GM18517 (cell line): ENCODE measurements around the gene KHK.
A peak's percentile ranks its signal among the peaks of the same experiment; 100 is the strongest.
"Not testable (repeated sequence)": the region's sequence is repeated elsewhere in the genome, so short reads cannot be mapped to it uniquely, and the experiment has no call there.

ENCODE experiments used
- ATAC-seq: cut with Tn5 transposase; IDR thresholded peaks from one replicate; pipeline ENCODE4 v1.9.1; 2021; ENCODE audit warnings: mild to moderate bottlenecking, moderate library complexity; ENCODE audit not compliant: unreplicated experiment

Gene KHK

GRCh38 chr2:27059141-27059820 is 27.3 kb upstream of the KHK start:
- no peak for ATAC-seq

GRCh38 chr2:27060323-27060722 is 26.2 kb upstream of the KHK start:
- ATAC-seq, result no peak

GRCh38 chr2:27065128-27065527 is 21.4 kb upstream of the KHK start:
- no peak for ATAC-seq

GRCh38 chr2:27067385-27067784 is 19.2 kb upstream of the KHK start:
- ATAC-seq, result no peak

- no peak for ATAC-seq
These were observed 17.1 kb upstream of the KHK start for GRCh38 chr2:27069436-27069835.

- no peak for ATAC-seq
These were observed 16.5 kb upstream of the KHK start for GRCh38 chr2:27069961-27070618.

GRCh38 chr2:27070653-27071276 is 15.8 kb upstream of the KHK start:
- ATAC-seq, result no peak

GRCh38 chr2:27071277-27071989 is 15.1 kb upstream of the KHK start, which contains the start of gene OST4:
OST4 (minus strand) TSS chr2:27071654.
- peak; percentile 79 for ATAC-seq

GRCh38 chr2:27071990-27072830 is 14.4 kb upstream of the KHK start:
- ATAC-seq, result peak; percentile 28

- ATAC-seq, result no peak
These were observed 13.7 kb upstream of the KHK start for GRCh38 chr2:27072920-27073319.

- ATAC-seq, result no peak
These were observed 12.8 kb upstream of the KHK start for GRCh38 chr2:27073782-27074181.

GRCh38 chr2:27074738-27075565 is 11.6 kb upstream of the KHK start:
- ATAC-seq, result no peak

GRCh38 chr2:27075566-27075871 is 11.1 kb upstream of the KHK start:
- ATAC-seq, result not testable (repeated sequence)

- ATAC-seq, result no peak
These were observed 10.2 kb upstream of the KHK start for GRCh38 chr2:27076323-27076722.

- no peak for ATAC-seq
These were observed 9.3 kb upstream of the KHK start for GRCh38 chr2:27077231-27077630.

GRCh38 chr2:27078267-27079194 is 8.0 kb upstream of the KHK start, which contains the start of gene EMILIN1:
EMILIN1 (plus strand) TSS chr2:27078615; CDS start chr2:27079066, 451 bp downstream.
- no peak for ATAC-seq

GRCh38 chr2:27079233-27080139 is 7.1 kb upstream of the KHK start:
- ATAC-seq, result no peak

- ATAC-seq, result no peak
These were observed 6.5 kb upstream of the KHK start for GRCh38 chr2:27080140-27080469.
